ENCODE measurements around the gene CD83.
"Not testable (repeated sequence)": the region's sequence is repeated elsewhere in the genome, so short reads cannot be mapped to it uniquely, and the experiment has no call there.

Gene CD83

DNA sequence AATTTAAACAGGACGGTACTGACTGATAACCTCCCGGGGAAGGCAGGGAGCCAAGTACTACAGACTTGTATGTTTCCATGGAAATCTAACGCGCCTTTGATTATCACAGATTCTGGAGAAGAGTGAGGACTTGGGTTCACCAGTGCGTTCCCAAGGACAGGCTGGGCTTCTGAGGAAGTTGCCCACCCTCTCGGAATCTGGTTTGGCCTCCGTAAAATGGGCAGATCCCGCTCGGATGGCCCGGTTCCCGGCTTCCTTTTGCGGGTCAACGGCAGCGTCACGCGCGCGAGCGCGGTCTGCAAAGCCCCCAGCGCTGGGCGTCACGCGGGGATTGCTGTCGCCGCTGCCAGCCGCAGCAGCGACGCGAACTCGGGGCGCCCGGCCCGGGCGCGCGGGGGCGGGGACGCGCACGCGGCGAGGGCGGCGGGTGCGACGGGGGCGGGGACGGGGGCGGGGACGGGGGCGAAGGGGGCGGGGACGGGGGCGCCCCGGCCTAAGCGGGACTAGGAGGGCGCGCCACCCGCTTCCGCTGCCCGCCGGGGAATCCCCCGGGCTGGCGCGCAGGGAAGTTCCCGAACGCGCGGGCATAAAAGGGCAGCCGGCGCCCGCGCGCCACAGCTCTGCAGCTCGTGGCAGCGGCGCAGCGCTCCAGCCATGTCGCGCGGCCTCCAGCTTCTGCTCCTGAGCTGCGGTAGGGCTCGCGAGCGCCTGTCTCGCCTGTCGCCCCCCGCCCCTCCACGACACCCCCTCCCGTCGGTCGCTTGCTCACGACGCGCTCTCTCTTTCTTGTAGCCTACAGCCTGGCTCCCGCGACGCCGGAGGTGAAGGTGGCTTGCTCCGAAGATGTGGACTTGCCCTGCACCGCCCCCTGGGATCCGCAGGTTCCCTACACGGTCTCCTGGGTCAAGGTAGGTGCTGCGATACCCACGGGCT, at the start of gene CD83:
TSS of gene CD83 (plus strand) at position 615 of the 933 bp plus-strand sequence. CDS start at position 655, 40 bp downstream.
- no peak for DNase-seq

GRCh38 chr6:14068133-14068532, 49.4 kb upstream of the CD83 start:
- no peak for DNase-seq

DNA sequence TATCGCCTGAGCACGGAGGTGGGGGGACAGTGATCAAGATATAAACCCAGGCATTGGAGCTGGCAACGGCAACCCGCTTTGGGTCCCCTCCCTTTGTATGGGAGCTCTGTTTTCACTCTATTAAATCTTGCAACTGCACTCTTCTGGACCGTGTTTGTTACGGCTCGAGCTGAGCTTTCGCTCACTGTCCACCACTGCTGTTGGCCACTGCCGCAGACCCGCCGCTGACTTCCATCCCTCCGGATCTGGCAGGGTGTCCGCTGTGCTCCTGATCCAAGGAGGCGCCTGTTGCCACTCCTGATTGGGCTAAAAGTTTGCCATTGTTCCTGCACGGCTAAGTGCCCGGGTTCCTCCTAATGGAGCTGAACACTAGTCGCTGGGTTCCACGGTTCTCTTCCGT, 48.9 kb upstream of the CD83 start:
- no peak for DNase-seq

DNA sequence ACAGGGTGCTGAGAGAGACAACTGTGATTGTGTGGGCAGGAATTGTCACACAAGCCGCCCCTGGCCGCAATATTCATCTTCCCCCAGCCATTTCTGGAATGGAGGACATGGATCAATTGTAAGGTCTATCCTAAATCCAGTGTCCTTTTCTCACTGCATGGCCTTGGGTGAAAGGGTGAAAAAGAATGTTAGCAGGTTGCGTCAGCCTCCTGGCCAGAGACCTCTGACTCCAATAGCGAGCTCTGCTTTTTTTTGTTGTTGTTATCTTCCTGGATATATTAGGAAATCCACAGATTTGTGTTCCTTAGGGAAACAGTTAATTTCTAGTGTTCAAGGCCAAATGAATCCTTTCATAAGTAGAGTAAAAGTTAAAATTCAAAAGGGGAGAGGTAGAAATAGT, 47.1 kb upstream of the CD83 start:
- no peak for DNase-seq

- DNase-seq, result no peak
These were observed 45.5 kb upstream of the CD83 start for GRCh38 chr6:14072084-14072483.

GRCh38 chr6:14073561-14074354, 43.8 kb upstream of the CD83 start:
- not testable (repeated sequence) for DNase-seq

DNA sequence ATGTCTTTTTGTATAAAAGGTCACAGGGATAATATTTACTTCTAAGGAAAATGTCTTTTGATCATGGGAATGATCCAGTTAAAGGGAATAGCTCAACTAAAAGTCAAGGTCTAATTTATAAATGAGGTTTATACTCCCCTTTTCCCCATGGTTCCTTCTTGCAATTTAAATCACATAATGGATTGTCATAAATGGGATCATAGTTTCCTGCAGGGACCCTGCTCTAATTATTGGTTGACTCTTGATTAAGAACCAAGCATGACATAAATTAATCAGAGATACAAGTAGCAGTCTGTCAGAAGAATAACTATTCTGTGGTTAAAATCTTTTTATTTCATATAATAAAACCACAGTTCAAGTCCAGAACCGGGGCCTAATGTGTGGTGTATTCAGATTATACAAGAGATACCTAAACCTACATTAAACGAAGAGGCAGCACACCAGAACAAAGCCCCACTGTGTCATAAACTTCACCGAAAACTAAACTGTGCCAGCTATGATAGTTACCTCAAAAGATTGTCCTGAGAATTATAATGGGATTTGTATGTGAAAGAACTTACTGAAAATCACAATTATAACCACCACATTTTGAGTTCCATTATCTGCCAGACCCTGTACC, 43.0 kb upstream of the CD83 start:
- no peak for DNase-seq

- DNase-seq, result no peak
These were observed 42.5 kb upstream of the CD83 start for GRCh38 chr6:14075095-14075503.

DNA sequence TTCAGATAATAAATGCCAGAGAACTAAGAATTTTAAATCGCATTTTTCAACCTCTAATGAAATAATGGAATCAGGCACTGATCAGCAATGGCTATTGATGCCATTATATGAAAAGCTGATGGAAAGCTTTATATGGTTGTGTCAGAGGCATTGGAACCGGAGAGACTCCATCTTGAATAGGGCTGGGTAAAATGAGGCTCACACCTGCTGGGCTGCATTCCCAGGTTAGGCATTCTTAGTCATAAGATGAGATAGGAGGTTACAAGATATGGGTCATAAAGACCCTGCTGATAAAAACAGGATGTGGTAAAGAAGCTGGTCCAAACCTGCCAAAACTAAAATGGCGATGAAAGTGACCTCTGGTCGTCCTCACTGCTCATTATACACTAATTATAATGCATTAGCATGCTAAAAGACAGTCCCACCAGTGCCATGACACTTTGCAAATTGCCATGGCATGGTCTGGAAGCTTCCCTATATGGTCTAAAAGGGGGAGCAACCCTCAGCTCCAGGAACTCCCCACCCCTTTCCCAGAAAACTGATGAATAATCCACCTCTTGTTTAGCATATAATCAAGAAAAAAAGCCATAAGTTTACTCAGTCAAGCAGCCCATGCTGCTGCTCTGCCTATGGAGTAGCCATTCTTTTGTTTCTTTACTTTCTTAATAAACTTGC, 40.2 kb upstream of the CD83 start:
- DNase-seq, result no peak

- DNase-seq, result no peak
These were observed 38.1 kb upstream of the CD83 start for GRCh38 chr6:14079433-14079832.

GRCh38 chr6:14079971-14080370, 37.6 kb upstream of the CD83 start:
- no peak for DNase-seq

DNA sequence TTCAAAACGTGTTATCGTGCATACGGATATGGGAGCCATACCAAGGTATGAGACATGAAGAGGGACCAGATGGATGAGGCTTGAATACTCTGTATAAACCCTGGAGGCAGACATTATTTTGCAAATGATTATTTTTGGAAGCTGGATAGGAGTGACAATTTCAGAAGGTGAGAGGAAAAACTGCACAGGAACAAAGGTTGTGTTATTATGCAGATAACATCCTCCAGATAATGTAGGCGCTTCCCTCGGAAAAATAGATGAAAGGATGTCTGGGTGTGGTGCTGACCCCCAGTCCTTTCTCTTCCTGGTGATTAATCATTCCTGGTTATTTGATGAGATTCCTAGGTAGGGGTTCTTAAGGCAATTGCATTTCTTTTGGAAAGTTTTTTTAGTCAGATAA, 36.4 kb upstream of the CD83 start:
- no peak for DNase-seq

GRCh38 chr6:14082771-14083170, 34.8 kb upstream of the CD83 start:
- no peak for DNase-seq

GRCh38 chr6:14083262-14083661, 34.3 kb upstream of the CD83 start:
- DNase-seq, result no peak

DNA sequence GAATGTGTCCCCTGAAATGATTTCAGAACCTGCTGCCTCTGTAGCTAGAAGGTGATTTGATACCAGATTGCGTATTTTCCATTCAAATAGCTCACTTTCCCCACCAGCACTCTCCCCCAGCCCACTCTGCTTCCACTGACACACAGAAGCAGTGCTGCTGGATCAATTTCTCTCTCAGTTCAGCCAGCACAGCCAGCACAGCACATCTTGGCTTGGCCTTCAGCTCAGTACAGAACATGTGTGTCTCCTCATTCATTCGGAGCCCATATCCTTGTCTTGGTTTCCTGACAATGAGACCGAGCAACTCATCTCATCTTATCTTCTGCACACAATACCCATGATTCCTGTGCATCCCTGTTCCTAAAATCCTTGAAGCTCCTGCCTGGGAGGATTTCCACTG, 33.8 kb upstream of the CD83 start:
- DNase-seq, result no peak

- no peak for DNase-seq
These were observed 33.2 kb upstream of the CD83 start for GRCh38 chr6:14084388-14084787.

GRCh38 chr6:14085176-14085787, 32.3 kb upstream of the CD83 start:
- DNase-seq, result no peak

- DNase-seq, result no peak
These were observed 30.9 kb upstream of the CD83 start for GRCh38 chr6:14086701-14087100.

GRCh38 chr6:14088600-14089192, 28.9 kb upstream of the CD83 start:
- DNase-seq, result no peak

DNA sequence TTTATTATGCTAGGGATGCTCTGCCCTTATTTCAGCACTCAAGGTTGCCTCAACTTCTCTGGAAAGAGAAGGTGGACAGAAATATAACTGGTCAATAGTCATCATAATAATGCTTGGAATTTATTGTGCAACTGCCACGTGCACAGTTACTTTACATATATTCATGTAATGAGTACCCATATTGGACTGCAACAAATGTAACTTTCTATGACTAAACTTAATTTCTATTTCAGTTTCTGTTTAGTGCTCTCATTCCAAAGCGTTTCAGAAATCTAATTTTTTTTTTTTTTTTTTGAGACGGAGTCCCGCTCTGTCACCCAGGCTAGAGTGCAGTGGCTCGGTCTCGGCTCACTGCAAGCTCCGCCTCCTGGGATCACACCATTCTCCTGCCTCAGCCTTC, 28.3 kb upstream of the CD83 start:
- DNase-seq, result no peak

GRCh38 chr6:14091339-14091978, 26.1 kb upstream of the CD83 start:
- DNase-seq, result no peak

- no peak for DNase-seq
These were observed 25.3 kb upstream of the CD83 start for GRCh38 chr6:14092316-14092715.
